Ascending aorta (tissue), 2 donors: ENCODE data around the gene CXCR1. TPM values are rescaled to one million over a fixed set of nuclear protein-coding genes. Genes with fewer than 3 reads are reported as not detected.

ENCODE experiments used
- DNase-seq, 2 donors: peaks; one replicate each; pipeline ENCODE4 v3.0.0-alpha.2; 2019; ENCODE audit warnings: low spot score in 2 of 2
- H3K27ac ChIP-seq, 2 donors: fragments of 200-600 bp; sonication (generic); one replicate each; pipeline ENCODE4 v1.5.1; 2016 to 2017; ENCODE audit warnings: mild to moderate bottlenecking in 1 of 2
- H3K27me3 ChIP-seq: fragments of 200-600 bp; sonication (generic); one replicate; pipeline ENCODE4 v1.5.1; 2017
- H3K36me3 ChIP-seq, 2 donors: fragments of 200-600 bp; sonication (generic); one replicate each; pipeline ENCODE4 v1.5.1; 2016
- H3K4me1 ChIP-seq, 2 donors: fragments of 200-600 bp; sonication (generic); one replicate each; pipeline ENCODE4 v1.5.1; 2016 to 2017; ENCODE audit warnings: mild to moderate bottlenecking in 1 of 2
- H3K4me3 ChIP-seq, 2 donors: fragments of 200-600 bp; sonication (generic); one replicate each; pipeline ENCODE4 v1.5.1; 2016 to 2017; ENCODE audit warnings: mild to moderate bottlenecking in 1 of 2
- H3K9me3 ChIP-seq, 2 donors: fragments of 200-600 bp; sonication (generic); one replicate each; pipeline ENCODE4 v1.5.1; 2016
- CTCF ChIP-seq, 3 experiments: fragments of 200-600 bp in 2 of 3; fragments of 450-650 bp in 1 of 3; sonication (generic) in 2 of 3; IDR thresholded peaks; one replicate each; pipeline ENCODE4 v1.5.1; 2016 to 2019; ENCODE audit warnings: antibody characterized with exemption in 3 of 3, mild to moderate bottlenecking in 1 of 3, moderate library complexity in 1 of 3
- intact Hi-C: fragments of 100-400 bp; cut with DNase I; formaldehyde crosslinking; loops from one replicate; pipeline ENCODE4 v1.15.1; 2023
- total RNA-seq: library from RNA; depleted of rRNA; stranded (reverse); fragments of >200 nt; gene quantifications from one replicate; pipeline ENCODE4 v1.1.0, GENCODE V29; 2016

The CXCR1 gene
- total RNA-seq, 1 donor from 2014 or later: not detected

GRCh38 chr2:218186876-218187275 is 20.1 kb upstream of the CXCR1 start:
- intact Hi-C loops: loop anchor here (1.0 to 5.0 kb wide), 6 partner anchors 30 to 279 kb away; partner anchors contain the start of genes AAMP, ARPC2, CATIP and PNKD
- no peak for TF ChIP-seq CTCF (IDR thresholded peaks at IDR 0.05)
- no peak for DNase-seq
- Histone ChIP-seq H3K4me1 (peaks cover 0 to 6% of the 10 kb centered on the region in 2 donors), H3K27me3 (no peaks in the 10 kb centered on the region), H3K9me3 (no peaks in the 10 kb centered on the region), H3K27ac (peak overlapping the region in 1 of 2 donors; percentile 23), H3K36me3 (no peaks in the 10 kb centered on the region), H3K4me3 (no peak overlapping the region)

- peak; percentile 69 to 89 (median 83) for TF ChIP-seq CTCF (IDR thresholded peaks at IDR 0.05)
- Histone ChIP-seq H3K27ac (no peak overlapping the region), H3K27me3 (no peaks in the 10 kb centered on the region), H3K4me1 (peaks cover 0 to 6% of the 10 kb centered on the region in 2 donors), H3K4me3 (no peak overlapping the region), H3K36me3 (no peaks in the 10 kb centered on the region), H3K9me3 (no peaks in the 10 kb centered on the region)
- peak in 1 of 2 donors; percentile 81 for DNase-seq
- intact Hi-C loops: loop anchor here (1.0 to 5.0 kb wide), 5 partner anchors 30 to 280 kb away; partner anchors contain the start of genes AAMP, ARPC2, CATIP and PNKD
Measured at GRCh38 chr2:218186355-218186766, 19.6 kb upstream of the CXCR1 start.

- H3K36me3 ChIP-seq: no peaks in the 10 kb centered on the region
- no peak for DNase-seq
- H3K9me3 ChIP-seq: no peaks in the 10 kb centered on the region
- intact Hi-C loops: no loop called here
- H3K4me3 ChIP-seq: no peak overlapping the region
- H3K27me3 ChIP-seq: no peaks in the 10 kb centered on the region
- no peak for TF ChIP-seq CTCF (IDR thresholded peaks at IDR 0.05)
- H3K4me1 ChIP-seq: peaks cover 0 to 6% of the 10 kb centered on the region in 2 donors
- H3K27ac ChIP-seq: no peak overlapping the region
Measured at GRCh38 chr2:218184331-218184730, 17.6 kb upstream of the CXCR1 start.

GRCh38 chr2:218180467-218181114 is 13.8 kb upstream of the CXCR1 start:
- Histone ChIP-seq H3K36me3 (no peaks in the 10 kb centered on the region), H3K4me3 (no peak overlapping the region), H3K27me3 (no peaks in the 10 kb centered on the region), H3K4me1 (no peaks in the 10 kb centered on the region), H3K9me3 (no peaks in the 10 kb centered on the region), H3K27ac (no peak overlapping the region)
- DNase-seq: no peak
- TF ChIP-seq CTCF (IDR thresholded peaks at IDR 0.05): no peak
- intact Hi-C loops: no loop called here

- Histone ChIP-seq H3K9me3 (no peaks in the 10 kb centered on the region), H3K36me3 (no peaks in the 10 kb centered on the region), H3K27me3 (no peaks in the 10 kb centered on the region), H3K27ac (no peak overlapping the region), H3K4me3 (no peak overlapping the region), H3K4me1 (no peaks in the 10 kb centered on the region)
- no peak for TF ChIP-seq CTCF (IDR thresholded peaks at IDR 0.05)
- intact Hi-C loops: no loop called here
- DNase-seq: no peak
Measured at GRCh38 chr2:218179782-218180181, 13.0 kb upstream of the CXCR1 start.
